Lung (tissue), 12 donors: ENCODE measurements around the gene HBS1L. TPM values are rescaled to one million over a fixed set of nuclear protein-coding genes. Genes with fewer than 3 reads are reported as not detected.
A peak's percentile ranks its signal among the peaks of the same experiment; 100 is the strongest.

Experiments used
- ATAC-seq: fragments of 200-7000 bp; cut with Tn5 transposase; one replicate; pipeline ENCODE4 v1.9.1; 2020; ENCODE audit warnings: moderate number of reproducible peaks; ENCODE audit not compliant: insufficient read depth, low FRiP score
- DNase-seq, 3 donors: peaks; one replicate each; pipeline ENCODE4 v3.0.0-alpha.2; 2013 to 2017
- H3K27ac ChIP-seq, 2 donors: one replicate each; pipeline ENCODE4 v1.5.1; 2013; ENCODE audit warnings: mild to moderate bottlenecking in 2 of 2, moderate library complexity in 2 of 2, control low read depth in 1 of 2, inconsistent platforms in 1 of 2, low read depth in 1 of 2, low read length in 1 of 2
- H3K27me3 ChIP-seq, 3 donors: one replicate each; pipeline ENCODE4 v1.5.1; 2013; ENCODE audit warnings: low read length in 2 of 3; ENCODE audit not compliant: control insufficient read depth in 3 of 3, insufficient read depth in 3 of 3
- H3K36me3 ChIP-seq, 4 donors: one replicate each; pipeline ENCODE4 v1.5.1; 2013; ENCODE audit warnings: low read length in 4 of 4, mild to moderate bottlenecking in 1 of 4, moderate library complexity in 1 of 4; ENCODE audit not compliant: control insufficient read depth in 4 of 4, insufficient read depth in 4 of 4
- H3K4me1 ChIP-seq, 5 donors: one replicate each; pipeline ENCODE4 v1.5.1; 2013; ENCODE audit warnings: low read length in 5 of 5, mild to moderate bottlenecking in 2 of 5, moderate library complexity in 1 of 5; ENCODE audit not compliant: control insufficient read depth in 5 of 5, insufficient read depth in 5 of 5
- H3K4me3 ChIP-seq: one replicate; pipeline ENCODE4 v1.5.1; 2013; ENCODE audit warnings: mild to moderate bottlenecking, control low read depth, moderate library complexity
- H3K9ac ChIP-seq, 2 donors: one replicate each; pipeline ENCODE4 v1.5.1; 2013; ENCODE audit warnings: low read length in 2 of 2, control low read depth in 1 of 2; ENCODE audit not compliant: insufficient read depth in 1 of 2
- H3K9me3 ChIP-seq, 4 donors: one replicate each; pipeline ENCODE4 v1.5.1; 2013; ENCODE audit warnings: low read length in 3 of 4, mild to moderate bottlenecking in 1 of 4, moderate library complexity in 1 of 4; ENCODE audit not compliant: control insufficient read depth in 4 of 4, insufficient read depth in 3 of 4
- WGBS, 2 donors: extraction: QIAGEN DNeasy Blood & Tissue Kit; methylation state at CpG; one replicate each; pipeline ENCODE4 v1.1.7; 2013; 5-methylcytosine and 5-hydroxymethylcytosine counted together
- polyA plus RNA-seq, 2 donors: library from polyadenylated mRNA; stranded (reverse); fragments of 200-250 nt; gene quantifications; one replicate each; pipeline ENCODE4 v1.2.1, GENCODE V29; 2013
- total RNA-seq, 2 donors: library from RNA; depleted of rRNA in 1 of 2; stranded (reverse); fragments of >200 nt in 1 of 2; gene quantifications; one replicate each; pipeline ENCODE4 v1.2.1, GENCODE V29; 2014 to 2021
- TF ChIP-seq, protein P1 (sequence below): IDR thresholded peaks from 2 replicates; pipeline ENCODE4 v1.5.1; 2012; ENCODE audit warnings: mild to moderate bottlenecking; ENCODE audit errors: control extremely low read depth, extremely low read depth
- donor health status: control.
- donor health status: control.
- donor health status: Bipolar disorder and iron deficiency.
- donor health status: healthy.
- donor health status: DM: yes; HTN: yes; CAD: no.

HBS1L gene
- total and polyA plus RNA-seq, 4 donors, result 13.1 to 76.3 (median 43.3) TPM

DNA sequence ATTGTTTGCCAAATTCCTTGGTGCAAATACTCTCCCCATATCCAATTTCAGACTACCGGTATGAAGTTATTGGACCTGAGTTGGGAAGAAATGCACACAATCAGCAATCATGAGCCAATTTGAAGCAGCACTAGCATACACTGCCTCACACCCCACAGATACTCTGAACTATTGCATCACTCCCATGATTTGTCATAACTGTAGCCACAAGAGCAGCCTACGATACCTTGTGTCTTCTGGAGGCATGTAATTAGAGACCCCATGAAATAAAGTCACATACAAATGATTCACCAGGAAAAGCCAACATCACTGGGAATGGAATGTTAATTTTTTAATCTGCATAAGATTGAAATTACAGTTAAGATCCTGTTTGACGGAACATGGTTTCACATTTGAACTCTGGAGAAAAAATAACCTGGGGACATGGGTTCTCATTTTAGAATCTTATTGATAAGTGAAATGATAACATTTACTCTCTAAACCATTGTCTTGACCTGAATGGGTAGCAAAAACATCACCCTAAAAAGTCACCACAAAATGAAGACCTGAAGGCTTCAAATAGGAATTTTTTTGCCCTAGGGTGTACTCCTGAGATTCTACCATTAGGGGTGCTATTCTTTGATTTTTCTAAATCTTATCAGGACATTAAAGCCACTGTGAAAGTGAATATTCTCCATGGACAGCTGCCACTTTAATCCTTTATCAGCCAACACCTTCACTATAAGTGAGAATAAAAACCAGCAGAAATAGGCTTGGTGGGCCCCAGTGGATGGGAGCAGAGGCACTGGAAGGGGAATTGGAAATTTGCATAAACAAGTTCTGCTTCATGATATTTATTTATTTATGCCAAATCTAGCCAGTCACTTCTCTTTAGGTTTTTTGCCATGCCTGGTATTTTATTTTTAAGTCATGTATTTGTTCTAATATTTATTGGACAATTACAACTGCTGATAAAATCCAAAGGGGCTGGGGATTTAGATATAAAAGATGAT lies 34.5 kb upstream of the HBS1L start:
- no peak overlapping the region for H3K27ac ChIP-seq
- no peak overlapping the region for H3K9ac ChIP-seq
- no peaks in the 10 kb centered on the region for H3K27me3 ChIP-seq
- H3K4me1 ChIP-seq, result peaks cover 0 to 4% (median 0%) of the 10 kb centered on the region in 5 donors
- 43 to 59% methylated on average over 3 of the region's 3 CpGs for WGBS, 2 donors
- DNase-seq (no peak), ATAC-seq (peak; percentile 49)
- no peak overlapping the region for H3K4me3 ChIP-seq
- TF ChIP-seq, protein P1, sequence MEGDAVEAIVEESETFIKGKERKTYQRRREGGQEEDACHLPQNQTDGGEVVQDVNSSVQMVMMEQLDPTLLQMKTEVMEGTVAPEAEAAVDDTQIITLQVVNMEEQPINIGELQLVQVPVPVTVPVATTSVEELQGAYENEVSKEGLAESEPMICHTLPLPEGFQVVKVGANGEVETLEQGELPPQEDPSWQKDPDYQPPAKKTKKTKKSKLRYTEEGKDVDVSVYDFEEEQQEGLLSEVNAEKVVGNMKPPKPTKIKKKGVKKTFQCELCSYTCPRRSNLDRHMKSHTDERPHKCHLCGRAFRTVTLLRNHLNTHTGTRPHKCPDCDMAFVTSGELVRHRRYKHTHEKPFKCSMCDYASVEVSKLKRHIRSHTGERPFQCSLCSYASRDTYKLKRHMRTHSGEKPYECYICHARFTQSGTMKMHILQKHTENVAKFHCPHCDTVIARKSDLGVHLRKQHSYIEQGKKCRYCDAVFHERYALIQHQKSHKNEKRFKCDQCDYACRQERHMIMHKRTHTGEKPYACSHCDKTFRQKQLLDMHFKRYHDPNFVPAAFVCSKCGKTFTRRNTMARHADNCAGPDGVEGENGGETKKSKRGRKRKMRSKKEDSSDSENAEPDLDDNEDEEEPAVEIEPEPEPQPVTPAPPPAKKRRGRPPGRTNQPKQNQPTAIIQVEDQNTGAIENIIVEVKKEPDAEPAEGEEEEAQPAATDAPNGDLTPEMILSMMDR, result no peak
- no peaks in the 10 kb centered on the region for H3K36me3 ChIP-seq
- H3K9me3 ChIP-seq, result no peaks in the 10 kb centered on the region

DNA sequence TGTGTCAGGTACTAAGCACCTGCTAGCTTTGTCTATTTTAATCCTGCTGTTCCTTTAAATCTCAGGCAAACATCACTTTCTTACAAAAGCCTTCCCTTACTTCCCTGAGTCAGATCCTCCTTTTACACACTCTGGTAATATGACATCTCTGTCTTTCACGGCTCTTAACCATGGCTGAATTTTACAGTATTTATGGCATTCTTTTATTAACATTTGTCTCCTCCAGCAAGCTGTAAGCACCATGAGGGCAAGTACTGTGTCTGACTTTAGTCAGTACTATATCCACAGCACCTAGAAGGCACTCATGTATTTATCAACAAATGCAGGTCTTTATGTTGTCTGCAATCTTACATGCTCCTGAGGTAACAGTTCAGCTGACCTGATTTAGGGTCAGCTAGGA lies 33.7 kb upstream of the HBS1L start:
- ATAC-seq, result no peak
- Histone ChIP-seq H3K27ac (no peak overlapping the region), H3K9ac (no peak overlapping the region), H3K4me3 (no peak overlapping the region), H3K27me3 (no peaks in the 10 kb centered on the region), H3K4me1 (peaks cover 0 to 4% (median 0%) of the 10 kb centered on the region in 5 donors), H3K36me3 (no peaks in the 10 kb centered on the region), H3K9me3 (no peaks in the 10 kb centered on the region)
- 25 to 56% methylated on average over 1 of the region's 1 CpG for WGBS, 2 donors
- no peak for DNase-seq
- TF ChIP-seq, protein P1, result no peak

DNA sequence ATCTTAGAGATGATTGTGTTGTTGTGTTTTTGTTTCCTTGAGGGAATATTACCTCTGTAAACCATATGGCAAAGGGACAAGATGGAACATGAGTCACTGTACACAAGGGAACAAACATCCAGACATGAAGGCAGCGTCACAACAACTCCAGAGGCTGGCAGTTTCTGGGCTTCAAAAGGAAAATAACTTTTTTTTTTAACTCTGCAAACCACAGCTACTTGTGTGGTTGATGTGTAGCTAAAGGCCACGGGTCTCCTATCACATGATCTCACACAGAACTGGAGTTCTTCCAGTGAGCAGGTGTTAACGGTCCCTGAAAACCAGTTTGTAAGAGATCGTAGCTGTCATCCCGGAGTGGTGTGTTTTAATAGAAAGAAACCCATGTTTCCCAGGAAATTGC lies 33.2 kb upstream of the HBS1L start:
- no peaks in the 10 kb centered on the region for H3K36me3 ChIP-seq
- no peaks in the 10 kb centered on the region for H3K27me3 ChIP-seq
- peaks cover 0 to 4% (median 0%) of the 10 kb centered on the region in 5 donors for H3K4me1 ChIP-seq
- no peak for DNase-seq
- H3K9me3 ChIP-seq, result no peaks in the 10 kb centered on the region
- no peak overlapping the region for H3K4me3 ChIP-seq
- no peak overlapping the region for H3K27ac ChIP-seq
- TF ChIP-seq, protein P1, result no peak
- H3K9ac ChIP-seq, result no peak overlapping the region
- ATAC-seq, result no peak
- WGBS, 2 donors, result 27 to 42% methylated on average over 5 of the region's 5 CpGs
